Left forelimb (tissue), 1 donor: ENCODE measurements around the gene DAD1.

Experiments used
- DNase-seq: peaks from one replicate; pipeline ENCODE4 v3.0.0-alpha.2; 2018; ENCODE audit warnings: low spot score

Gene DAD1

GRCh38 chr14:22517117-22517720 lies 71.8 kb downstream of the DAD1 start:
- no peak for DNase-seq

GRCh38 chr14:22515929-22516328 lies 73.1 kb downstream of the DAD1 start:
- no peak for DNase-seq
